Posterior vena cava (tissue), 2 donors: ENCODE measurements around the gene ARL4D. TPM values are rescaled to one million over a fixed set of nuclear protein-coding genes. Genes with fewer than 3 reads are reported as not detected.
A peak's percentile ranks its signal among the peaks of the same experiment; 100 is the strongest.
"Not testable (repeated sequence)": the region's sequence is repeated elsewhere in the genome, so short reads cannot be mapped to it uniquely, and the experiment has no call there.

Experiments
- DNase-seq: peaks from one replicate; pipeline ENCODE4 v3.0.0-alpha.2; 2020; ENCODE audit warnings: low spot score
- intact Hi-C, 2 donors: fragments of 100-400 bp; cut with DNase I; formaldehyde crosslinking; loops; one replicate each; pipeline versions ENCODE4 v1.14.1 to v1.14.2; 2022 to 2023
- total RNA-seq, 2 donors: library from RNA; stranded (reverse); fragmentation: NEBNext Ultra II Directional; extraction: Animal tissue kit (Norgen Biotek cat#: 25700); gene quantifications; one replicate each; pipeline ENCODE4 v1.2.1, GENCODE V29; 2021
- donor health status: DM: yes; HTN: yes; CAD: no.
- donor health status: DM: yes; HTN: yes; CAD: no.

ARL4D gene
- total RNA-seq, 2 donors from 2014 or later = 16.1 to 24.3 TPM

- intact Hi-C loops = no loop called here
- peak; percentile 95 for DNase-seq
These were observed 18.5 kb downstream of the ARL4D start for GRCh38 chr17:43416998-43417890.

DNA sequence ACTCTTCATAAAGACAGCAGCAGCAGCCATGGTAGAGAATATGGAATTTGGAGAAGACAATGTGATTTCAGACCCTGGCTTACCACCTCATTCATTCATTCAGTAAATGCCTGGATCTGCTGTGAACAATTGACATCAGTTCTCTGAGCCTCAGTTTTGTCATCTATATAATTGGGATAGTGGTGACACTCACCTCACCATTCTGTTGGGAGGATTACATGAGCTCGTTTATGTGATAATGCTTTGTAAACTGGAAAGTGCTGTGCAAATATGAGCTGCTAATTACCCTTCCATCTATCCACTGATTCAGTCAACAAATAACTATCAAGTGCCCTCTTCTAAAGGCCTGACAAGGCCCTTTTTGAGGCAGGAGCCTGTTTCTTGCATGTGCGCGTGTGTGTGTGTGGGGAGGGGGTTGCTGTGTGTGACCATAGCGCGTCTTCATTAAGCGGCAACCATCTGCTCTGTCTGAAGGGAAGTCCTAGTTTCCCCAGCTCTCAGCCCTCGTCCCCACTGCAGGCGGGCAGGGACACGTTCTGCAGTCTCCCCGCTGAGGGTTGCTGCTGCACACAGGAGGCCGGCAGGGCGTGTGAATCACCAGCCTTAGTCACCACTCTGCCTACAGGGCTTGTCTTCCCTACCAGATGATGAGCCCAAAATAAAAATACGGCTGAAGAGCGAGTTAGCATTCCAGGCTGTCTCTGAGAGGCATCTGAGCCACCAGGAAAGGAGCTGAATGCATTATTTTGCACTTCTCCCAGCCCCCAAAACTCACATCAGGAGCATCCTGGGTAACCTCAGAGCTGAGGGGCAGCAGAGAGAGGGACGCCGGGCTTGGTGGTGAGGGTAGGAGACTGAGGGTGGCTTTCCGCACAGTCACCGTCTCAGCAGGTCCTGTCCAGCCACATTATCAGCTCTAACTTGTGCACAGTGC lies 19.9 kb downstream of the ARL4D start:
- intact Hi-C loops = no loop called here
- DNase-seq = peak; percentile 91

- DNase-seq, intact Hi-C loops: not testable (repeated sequence)
These were observed 20.6 kb downstream of the ARL4D start for GRCh38 chr17:43419375-43419882.

GRCh38 chr17:43423777-43424455 lies 25.1 kb downstream of the ARL4D start:
- no peak for DNase-seq
- intact Hi-C loops = loop anchor here in 1 of 2 donors (1.0 kb wide), 1 partner anchor 10 kb away; no protein-coding TSS in a partner anchor

DNA sequence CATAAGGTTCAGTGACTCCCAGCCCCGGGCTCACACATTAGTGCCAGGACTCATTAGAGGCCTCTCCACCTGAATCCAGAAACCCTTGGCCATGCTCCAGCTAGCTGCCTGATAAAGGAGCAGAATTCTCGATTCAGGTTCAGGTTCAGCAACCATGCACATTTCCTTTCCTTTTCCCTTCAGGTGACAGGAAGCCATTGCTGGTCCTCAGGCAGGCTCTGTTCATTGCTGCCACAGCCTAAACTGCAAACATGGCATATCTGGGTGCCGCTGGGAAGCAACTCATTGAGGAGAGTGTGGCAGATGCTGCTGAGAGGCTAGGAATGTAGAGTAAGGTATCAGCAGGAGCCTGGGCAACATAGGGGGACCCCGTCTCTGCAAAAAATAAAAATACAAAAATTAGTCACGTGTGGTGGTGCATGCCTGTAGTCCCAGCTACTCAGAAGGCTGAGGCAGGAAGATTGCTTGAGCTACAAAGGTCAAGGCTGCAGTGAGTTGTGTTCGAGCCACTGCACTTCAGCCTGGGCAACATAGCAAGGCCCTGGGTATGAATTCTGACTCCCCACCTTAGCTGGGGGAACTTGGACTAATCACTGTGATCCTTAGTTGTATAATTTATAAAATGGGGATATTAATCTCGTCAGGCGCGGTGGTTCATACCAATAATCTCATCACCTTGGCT lies 28.7 kb downstream of the ARL4D start:
- intact Hi-C loops = no loop called here
- peak; percentile 47 for DNase-seq

DNA sequence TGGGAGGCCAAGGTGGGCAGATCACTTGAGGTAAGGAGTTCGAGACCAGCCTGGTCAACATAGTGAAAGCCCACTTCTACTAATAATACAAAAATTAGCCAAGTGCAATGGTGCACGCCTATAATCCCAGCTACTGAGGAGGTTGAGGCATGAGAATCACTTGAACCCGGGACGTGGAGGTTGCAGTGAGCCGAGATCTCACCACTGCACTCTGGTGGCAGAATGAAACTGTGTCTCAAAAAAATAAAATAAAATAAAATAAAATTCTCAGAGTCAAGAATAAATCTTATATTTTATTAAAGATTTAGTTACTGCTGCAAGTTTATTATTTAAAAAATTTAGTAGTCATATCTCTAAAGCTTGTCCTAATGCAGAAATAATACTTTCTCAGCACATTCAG lies 29.7 kb downstream of the ARL4D start:
- peak; percentile 42 for DNase-seq
- intact Hi-C loops = no loop called here

DNA sequence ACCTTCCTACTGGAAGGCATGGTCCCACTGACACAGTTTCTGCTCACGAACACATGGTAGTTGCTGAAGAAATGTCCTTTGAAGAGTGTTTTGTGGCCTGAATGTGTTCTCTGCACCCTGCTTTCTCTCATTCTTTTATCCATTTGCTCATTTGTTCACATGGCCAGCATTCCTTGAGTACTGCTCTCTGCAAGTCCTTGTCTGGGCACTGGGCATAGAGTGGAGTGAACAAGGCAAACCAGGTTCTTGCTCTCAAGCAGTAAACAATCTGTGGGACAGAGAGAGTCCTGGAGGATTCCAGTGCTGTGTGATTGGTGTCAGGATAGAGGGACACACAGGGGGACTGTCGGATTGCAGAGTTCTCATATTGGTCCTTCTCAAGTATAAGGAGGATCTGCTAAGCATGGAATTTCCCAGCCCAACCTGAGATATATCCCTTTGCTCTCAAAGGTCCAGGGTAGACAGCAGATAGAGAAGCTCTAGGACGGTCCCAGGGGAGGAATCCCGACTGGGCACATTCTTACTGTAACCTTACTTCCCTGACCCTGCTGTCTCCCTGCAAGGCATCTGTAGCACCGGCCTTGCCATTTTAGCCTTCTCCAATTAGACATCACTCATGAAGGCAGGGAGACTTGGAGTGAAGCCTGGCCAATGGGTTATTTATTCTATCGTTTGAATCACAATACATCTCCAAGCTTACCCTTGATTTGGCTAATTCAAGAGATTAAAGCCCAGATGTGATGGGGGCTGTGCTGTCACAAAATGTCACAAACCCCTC lies 32.3 kb downstream of the ARL4D start:
- DNase-seq = peak; percentile 42
- intact Hi-C loops = no loop called here

DNA sequence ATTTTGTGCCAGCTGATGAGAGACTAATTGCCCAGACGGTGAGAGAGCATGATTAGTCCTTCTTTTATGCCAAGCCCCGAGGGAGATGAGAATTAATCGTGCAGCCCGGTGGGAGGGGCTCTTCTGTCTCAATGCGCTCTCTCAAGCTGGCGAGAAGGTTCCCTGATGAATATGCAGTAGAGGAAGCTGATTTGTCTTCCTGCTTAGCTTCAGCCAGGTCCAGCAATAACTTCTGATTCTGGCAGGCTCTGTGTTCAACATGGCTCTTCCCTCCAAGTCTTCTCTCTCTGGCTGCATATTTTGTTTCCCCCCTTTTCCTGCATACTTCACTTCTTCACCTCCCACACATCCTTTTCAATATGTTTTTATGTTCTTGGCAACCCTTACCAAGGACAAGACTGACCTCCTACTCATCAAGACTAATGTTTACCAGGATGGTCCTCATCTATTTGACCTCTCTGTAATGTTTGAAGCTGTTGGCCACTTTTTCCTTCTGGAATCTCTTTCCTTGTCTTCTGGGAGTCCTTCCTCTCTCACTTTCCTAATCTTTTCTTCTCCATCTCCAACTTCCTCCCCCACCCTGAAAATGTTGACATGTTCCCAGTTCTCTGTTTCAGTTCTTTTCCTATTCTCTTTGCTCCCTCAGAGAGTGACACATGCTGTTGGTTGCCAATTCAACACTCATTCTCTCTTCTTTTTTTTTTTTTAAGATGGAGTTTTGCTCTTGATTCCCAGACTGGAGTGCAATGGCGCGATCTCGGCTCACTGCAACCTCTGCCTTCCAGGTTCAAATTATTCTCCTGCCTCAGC lies 33.1 kb downstream of the ARL4D start:
- intact Hi-C loops = no loop called here
- peak; percentile 70 for DNase-seq

GRCh38 chr17:43434902-43435319 lies 36.1 kb downstream of the ARL4D start:
- DNase-seq = peak; percentile 5
- intact Hi-C loops = no loop called here

DNA sequence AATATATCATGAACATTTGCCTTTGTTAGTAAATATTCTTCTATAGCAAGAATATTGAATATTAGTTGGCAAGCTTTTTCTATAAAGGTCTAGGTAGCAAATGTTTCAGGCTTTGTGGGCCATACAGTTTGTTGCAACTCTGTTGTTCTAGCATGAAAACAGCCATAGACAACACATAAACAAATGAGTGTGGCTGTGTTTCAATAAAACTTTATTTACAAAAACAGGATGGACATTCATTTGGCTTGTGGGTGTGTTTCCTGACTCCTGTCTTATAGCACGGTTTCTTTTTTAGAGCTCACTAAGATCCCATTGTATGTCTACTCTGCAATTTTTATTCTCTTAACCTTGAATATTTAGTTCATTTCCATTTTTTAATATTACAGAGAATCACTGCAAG lies 39.0 kb downstream of the ARL4D start:
- intact Hi-C loops = no loop called here

GRCh38 chr17:43438626-43439025 lies 39.8 kb downstream of the ARL4D start:
- no peak for DNase-seq
- intact Hi-C loops = no loop called here

More for the DNA sequence above, 39.0 kb downstream of the ARL4D start:
- no peak for DNase-seq

DNA sequence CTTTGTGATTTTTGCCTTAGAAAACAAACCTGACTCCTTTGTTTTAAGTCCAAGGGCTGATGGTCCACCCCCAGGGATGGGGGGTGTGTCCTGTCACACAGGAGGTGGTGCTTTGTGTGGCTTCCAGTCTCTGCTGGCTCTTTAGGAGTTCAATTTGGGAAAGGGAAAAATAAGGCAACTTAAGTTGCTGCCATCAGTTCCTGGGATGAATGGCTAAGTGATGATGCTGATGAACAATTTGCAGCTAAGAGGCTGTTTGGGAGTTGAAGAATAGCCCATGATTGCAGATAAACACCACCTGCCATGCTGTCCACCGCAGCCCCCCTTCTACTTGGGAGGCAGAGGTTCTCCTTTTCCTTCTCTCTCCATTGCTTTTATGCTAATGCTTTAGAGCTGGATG lies 40.2 kb downstream of the ARL4D start:
- intact Hi-C loops = no loop called here
- no peak for DNase-seq

- DNase-seq = no peak
- intact Hi-C loops = no loop called here
These were observed 43.9 kb downstream of the ARL4D start for GRCh38 chr17:43442711-43443110.

DNA sequence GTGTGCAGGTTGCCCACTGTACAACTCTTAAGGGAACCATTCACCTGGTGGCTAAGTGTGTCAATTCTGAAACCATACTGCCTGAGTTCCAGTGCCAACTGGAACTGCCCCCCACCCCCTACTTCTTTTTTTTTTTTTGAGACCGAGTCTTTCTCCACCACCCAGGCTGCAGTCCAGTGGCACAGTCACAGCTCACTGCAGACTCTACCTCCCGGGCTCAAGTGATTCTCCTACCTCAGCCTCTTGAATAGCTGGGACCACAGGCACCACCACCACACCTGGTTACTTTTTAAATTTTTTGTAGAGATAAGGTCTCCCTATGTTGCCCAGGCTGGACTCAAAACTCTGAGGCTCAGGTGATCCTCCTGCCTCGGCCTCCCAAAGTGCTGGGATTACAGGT lies 44.6 kb downstream of the ARL4D start:
- intact Hi-C loops = no loop called here
- no peak for DNase-seq

DNA sequence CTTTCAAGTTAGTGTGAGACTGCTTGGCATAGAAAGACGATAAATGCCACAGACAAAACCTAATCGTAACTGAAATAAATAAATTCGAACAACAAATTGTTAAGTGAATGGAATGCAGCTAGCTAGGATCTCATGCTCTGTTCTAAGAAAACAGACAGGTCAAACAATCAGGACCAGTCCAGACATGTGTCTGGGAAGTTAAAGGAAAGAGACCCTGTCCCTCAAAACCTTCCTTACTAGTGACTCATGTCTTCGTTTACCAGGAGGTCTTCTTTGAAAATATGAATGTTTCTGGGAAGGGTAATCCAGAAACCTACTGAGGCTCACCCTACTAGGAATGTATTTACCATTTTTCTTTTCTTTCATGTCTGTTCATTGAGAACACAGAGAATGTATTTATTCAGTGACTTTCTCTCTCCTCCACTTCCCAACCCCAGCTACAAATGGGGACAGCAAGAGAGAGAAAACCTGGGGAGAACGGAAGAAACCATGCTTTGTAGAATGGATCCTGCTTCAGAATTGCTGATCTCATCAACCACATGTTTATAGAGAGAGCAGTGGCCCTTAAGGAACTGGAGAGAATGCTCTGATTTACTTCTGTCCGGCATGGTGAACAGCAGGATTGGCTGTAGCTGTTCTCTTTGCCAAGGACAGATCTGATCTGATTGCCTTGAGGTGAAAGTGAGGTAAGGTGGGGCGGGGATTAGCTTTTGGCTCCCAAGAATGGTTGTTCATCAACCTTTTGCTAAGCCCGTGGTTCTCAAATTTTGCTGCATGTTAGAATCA lies 45.6 kb downstream of the ARL4D start:
- intact Hi-C loops = no loop called here
- no peak for DNase-seq

DNA sequence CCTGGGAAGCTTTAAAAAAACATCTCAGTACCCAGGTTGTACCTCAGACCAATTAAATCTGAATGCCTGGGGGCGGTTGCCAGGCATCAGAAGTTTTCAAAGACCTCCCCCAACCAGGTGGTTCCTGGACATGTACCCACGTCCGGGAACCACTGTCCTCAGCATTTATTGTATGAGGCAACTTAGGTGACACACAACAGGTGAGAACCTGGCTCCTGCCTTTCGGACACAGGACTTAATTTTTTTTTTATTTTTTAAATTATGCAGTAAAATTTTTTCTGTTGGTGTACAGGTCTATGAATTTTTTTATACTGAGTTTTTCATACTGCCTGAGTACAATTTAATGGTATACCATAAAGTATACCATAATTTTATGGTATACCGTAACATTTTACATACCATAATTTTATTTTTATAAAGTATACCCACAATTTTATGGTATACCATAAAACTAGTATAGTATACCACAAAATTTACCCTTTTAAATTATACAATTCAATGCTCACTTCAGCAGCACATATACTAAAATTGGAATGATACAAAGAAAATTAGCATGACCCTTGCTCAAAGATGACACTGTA lies 46.3 kb downstream of the ARL4D start:
- no peak for DNase-seq
- intact Hi-C loops = no loop called here
